Measurements from ENCODE around the gene MRPL48. TPM values are rescaled to one million over a fixed set of nuclear protein-coding genes. Genes with fewer than 3 reads are reported as not detected.

Gene MRPL48
- polyA plus RNA-seq, 1 of the 3 experiments (the other 2 are of a cell fraction): 29.2 TPM

GRCh38 chr11:73787051-73787642 lies 527 bp upstream of the MRPL48 start:
- H3K9me2 ChIP-seq: no peaks in the 10 kb centered on the region
- CTCF ChIA-PET: interaction anchor here (0.7 kb wide), 1 partner anchor 8 kb away, joined by 3 read pairs; no protein-coding TSS in a partner anchor
- no peaks in the 10 kb centered on the region for H3K36me3 ChIP-seq (replicated peaks in 1 of 2; ENCODE audit: control insufficient read depth in 1 of 2, insufficient read depth in 2 of 2, low read length in 1 of 2)
- no peak for DNase-seq
- H4K20me1 ChIP-seq (ENCODE audit: insufficient read depth): no peaks in the 10 kb centered on the region
- H3F3A ChIP-seq (replicated peaks; ENCODE audit: insufficient read depth): peaks cover 28% of the 10 kb centered on the region
- no peaks in the 10 kb centered on the region for H3K27me3 ChIP-seq (ENCODE audit: insufficient read depth)
- peaks cover 2 to 4% of the 10 kb centered on the region in 2 experiments; a peak in 2 of 4 replicates for H3K4me1 ChIP-seq (ENCODE audit: control insufficient read depth in 1 of 2, insufficient read depth in 2 of 2, low read depth in 1 of 2, low read length in 1 of 2)
- H3K4me2 ChIP-seq: peak overlapping the region; percentile 80
- peaks cover 24% of the 10 kb centered on the region for H3K79me2 ChIP-seq (ENCODE audit: insufficient read depth)
- WGBS (ENCODE audit: low lambda C conversion rate): 31% methylated on average over 17 of the region's 17 CpGs
- H2AFZ ChIP-seq (ENCODE audit: low read depth): peak overlapping the region; percentile 98
- TF ChIP-seq TAF1 (IDR thresholded peaks at IDR 0.05; ENCODE audit: borderline replicate concordance, low read depth, low read length): no peak
- peak overlapping the region; percentile 88 for H3K9ac ChIP-seq
- peak overlapping the region; percentile 61 to 89 for H3K4me3 ChIP-seq (ENCODE audit: low read depth in 2 of 2, low read length in 1 of 2)
- no peaks in the 10 kb centered on the region for H3K9me3 ChIP-seq
- POLR2A ChIA-PET: interaction anchor here (0.6 to 1.6 kb wide), 4 partner anchors 8 to 94 kb away, joined by 4 to 26 read pairs (median 8); partner anchors contain the start of gene RAB6A
- peak overlapping the region; percentile 90 to 97 for H3K27ac ChIP-seq (ENCODE audit: low read depth in 2 of 2, low read length in 1 of 2)

DNA sequence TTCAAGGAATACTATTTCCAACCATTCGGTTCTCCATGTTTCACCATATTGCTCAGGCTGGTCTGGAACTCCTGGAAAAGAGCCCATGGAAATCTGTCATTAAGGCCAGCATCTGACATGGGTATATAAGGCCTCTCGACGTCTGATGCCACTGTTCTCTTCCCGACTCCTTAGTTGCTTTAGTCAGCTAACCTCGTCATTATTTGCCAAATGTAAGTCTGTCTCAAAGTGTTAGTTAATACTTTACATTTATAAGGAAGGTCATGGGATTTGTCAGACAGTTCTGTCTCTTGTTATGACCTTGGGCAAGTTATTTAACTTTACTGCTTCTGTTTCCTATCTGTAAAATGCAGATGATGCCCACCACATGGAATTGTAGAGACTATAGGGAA lies 1.6 kb downstream of the MRPL48 start:
- Histone ChIP-seq H3F3A (replicated peaks; ENCODE audit: insufficient read depth) (peaks cover 28% of the 10 kb centered on the region), H3K9ac (peak overlapping the region; percentile 88; the same call in 1 of the 2 replicates), H4K20me1 (ENCODE audit: insufficient read depth) (no peaks in the 10 kb centered on the region), H3K4me3 (ENCODE audit: low read depth in 2 of 2, low read length in 1 of 2) (peak overlapping the region; percentile 61 to 89; a peak in 2 of 4 replicates), H3K9me2 (no peaks in the 10 kb centered on the region), H3K36me3 (replicated peaks in 1 of 2; ENCODE audit: control insufficient read depth in 1 of 2, insufficient read depth in 2 of 2, low read length in 1 of 2) (no peaks in the 10 kb centered on the region), H2AFZ (ENCODE audit: low read depth) (no peak overlapping the region; the same call in 1 of the 2 replicates), H3K27ac (ENCODE audit: low read depth in 2 of 2, low read length in 1 of 2) (peak overlapping the region; percentile 5 to 90; a peak in 3 of 4 replicates), H3K79me2 (ENCODE audit: insufficient read depth) (peaks cover 35% of the 10 kb centered on the region), H3K27me3 (ENCODE audit: insufficient read depth) (no peaks in the 10 kb centered on the region), H3K4me2 (peak overlapping the region; percentile 80), H3K9me3 (no peaks in the 10 kb centered on the region), H3K4me1 (ENCODE audit: control insufficient read depth in 1 of 2, insufficient read depth in 2 of 2, low read depth in 1 of 2, low read length in 1 of 2) (peaks cover 2 to 4% of the 10 kb centered on the region in 2 experiments; a peak in 2 of 4 replicates)
- TF ChIP-seq, protein P1, sequence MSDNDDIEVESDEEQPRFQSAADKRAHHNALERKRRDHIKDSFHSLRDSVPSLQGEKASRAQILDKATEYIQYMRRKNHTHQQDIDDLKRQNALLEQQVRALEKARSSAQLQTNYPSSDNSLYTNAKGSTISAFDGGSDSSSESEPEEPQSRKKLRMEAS (IDR thresholded peaks at IDR 0.05; ENCODE audit: low read depth): no peak
- no peak for TF ChIP-seq TAF1 (IDR thresholded peaks at IDR 0.05; ENCODE audit: borderline replicate concordance, low read depth, low read length)
- TF ChIP-seq, protein P2, sequence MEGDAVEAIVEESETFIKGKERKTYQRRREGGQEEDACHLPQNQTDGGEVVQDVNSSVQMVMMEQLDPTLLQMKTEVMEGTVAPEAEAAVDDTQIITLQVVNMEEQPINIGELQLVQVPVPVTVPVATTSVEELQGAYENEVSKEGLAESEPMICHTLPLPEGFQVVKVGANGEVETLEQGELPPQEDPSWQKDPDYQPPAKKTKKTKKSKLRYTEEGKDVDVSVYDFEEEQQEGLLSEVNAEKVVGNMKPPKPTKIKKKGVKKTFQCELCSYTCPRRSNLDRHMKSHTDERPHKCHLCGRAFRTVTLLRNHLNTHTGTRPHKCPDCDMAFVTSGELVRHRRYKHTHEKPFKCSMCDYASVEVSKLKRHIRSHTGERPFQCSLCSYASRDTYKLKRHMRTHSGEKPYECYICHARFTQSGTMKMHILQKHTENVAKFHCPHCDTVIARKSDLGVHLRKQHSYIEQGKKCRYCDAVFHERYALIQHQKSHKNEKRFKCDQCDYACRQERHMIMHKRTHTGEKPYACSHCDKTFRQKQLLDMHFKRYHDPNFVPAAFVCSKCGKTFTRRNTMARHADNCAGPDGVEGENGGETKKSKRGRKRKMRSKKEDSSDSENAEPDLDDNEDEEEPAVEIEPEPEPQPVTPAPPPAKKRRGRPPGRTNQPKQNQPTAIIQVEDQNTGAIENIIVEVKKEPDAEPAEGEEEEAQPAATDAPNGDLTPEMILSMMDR (IDR thresholded peaks at IDR 0.05): no peak
- TF ChIP-seq CHD2 (IDR thresholded peaks at IDR 0.05; ENCODE audit: low read length, partially characterized antibody): no peak
- no peak for TF ChIP-seq RCOR1 (IDR thresholded peaks at IDR 0.05; ENCODE audit: low read length)
- no peak for TF ChIP-seq FOXJ3 (CRISPR knock-in tag; IDR thresholded peaks at IDR 0.05)
- no peak for TF ChIP-seq SMC3 (IDR thresholded peaks at IDR 0.05; ENCODE audit: low read depth, low read length)
- TF ChIP-seq PBX3 (IDR thresholded peaks at IDR 0.05): no peak
- TF ChIP-seq, protein P3, sequence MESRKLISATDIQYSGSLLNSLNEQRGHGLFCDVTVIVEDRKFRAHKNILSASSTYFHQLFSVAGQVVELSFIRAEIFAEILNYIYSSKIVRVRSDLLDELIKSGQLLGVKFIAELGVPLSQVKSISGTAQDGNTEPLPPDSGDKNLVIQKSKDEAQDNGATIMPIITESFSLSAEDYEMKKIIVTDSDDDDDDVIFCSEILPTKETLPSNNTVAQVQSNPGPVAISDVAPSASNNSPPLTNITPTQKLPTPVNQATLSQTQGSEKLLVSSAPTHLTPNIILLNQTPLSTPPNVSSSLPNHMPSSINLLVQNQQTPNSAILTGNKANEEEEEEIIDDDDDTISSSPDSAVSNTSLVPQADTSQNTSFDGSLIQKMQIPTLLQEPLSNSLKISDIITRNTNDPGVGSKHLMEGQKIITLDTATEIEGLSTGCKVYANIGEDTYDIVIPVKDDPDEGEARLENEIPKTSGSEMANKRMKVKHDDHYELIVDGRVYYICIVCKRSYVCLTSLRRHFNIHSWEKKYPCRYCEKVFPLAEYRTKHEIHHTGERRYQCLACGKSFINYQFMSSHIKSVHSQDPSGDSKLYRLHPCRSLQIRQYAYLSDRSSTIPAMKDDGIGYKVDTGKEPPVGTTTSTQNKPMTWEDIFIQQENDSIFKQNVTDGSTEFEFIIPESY (IDR thresholded peaks at IDR 0.05; ENCODE audit: borderline replicate concordance, low read depth): no peak
- no peak for TF ChIP-seq POLR2AphosphoS5 (IDR thresholded peaks at IDR 0.05; ENCODE audit: low read depth, low read length)
- TF ChIP-seq, protein P4, sequence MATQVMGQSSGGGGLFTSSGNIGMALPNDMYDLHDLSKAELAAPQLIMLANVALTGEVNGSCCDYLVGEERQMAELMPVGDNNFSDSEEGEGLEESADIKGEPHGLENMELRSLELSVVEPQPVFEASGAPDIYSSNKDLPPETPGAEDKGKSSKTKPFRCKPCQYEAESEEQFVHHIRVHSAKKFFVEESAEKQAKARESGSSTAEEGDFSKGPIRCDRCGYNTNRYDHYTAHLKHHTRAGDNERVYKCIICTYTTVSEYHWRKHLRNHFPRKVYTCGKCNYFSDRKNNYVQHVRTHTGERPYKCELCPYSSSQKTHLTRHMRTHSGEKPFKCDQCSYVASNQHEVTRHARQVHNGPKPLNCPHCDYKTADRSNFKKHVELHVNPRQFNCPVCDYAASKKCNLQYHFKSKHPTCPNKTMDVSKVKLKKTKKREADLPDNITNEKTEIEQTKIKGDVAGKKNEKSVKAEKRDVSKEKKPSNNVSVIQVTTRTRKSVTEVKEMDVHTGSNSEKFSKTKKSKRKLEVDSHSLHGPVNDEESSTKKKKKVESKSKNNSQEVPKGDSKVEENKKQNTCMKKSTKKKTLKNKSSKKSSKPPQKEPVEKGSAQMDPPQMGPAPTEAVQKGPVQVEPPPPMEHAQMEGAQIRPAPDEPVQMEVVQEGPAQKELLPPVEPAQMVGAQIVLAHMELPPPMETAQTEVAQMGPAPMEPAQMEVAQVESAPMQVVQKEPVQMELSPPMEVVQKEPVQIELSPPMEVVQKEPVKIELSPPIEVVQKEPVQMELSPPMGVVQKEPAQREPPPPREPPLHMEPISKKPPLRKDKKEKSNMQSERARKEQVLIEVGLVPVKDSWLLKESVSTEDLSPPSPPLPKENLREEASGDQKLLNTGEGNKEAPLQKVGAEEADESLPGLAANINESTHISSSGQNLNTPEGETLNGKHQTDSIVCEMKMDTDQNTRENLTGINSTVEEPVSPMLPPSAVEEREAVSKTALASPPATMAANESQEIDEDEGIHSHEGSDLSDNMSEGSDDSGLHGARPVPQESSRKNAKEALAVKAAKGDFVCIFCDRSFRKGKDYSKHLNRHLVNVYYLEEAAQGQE (IDR thresholded peaks at IDR 0.05; ENCODE audit: low read depth, low read length): no peak
- no peak for TF ChIP-seq YY1 (IDR thresholded peaks at IDR 0.05; ENCODE audit: low read depth)
- CTCF ChIA-PET: no interaction called here
- POLR2A ChIA-PET: no interaction called here
- 90% methylated on average over 5 of the region's 5 CpGs for WGBS (ENCODE audit: low lambda C conversion rate)
- no peak for DNase-seq
